GM21526 (cell line): ENCODE results near the gene STX17.
"Not testable (repeated sequence)": the region's sequence is repeated elsewhere in the genome, so short reads cannot be mapped to it uniquely, and the experiment has no call there.

ENCODE experiments used
- ATAC-seq: cut with Tn5 transposase; IDR thresholded peaks from one replicate; pipeline ENCODE4 v1.9.1; 2021; ENCODE audit warnings: moderate library complexity; ENCODE audit not compliant: unreplicated experiment, low FRiP score

STX17 gene

DNA sequence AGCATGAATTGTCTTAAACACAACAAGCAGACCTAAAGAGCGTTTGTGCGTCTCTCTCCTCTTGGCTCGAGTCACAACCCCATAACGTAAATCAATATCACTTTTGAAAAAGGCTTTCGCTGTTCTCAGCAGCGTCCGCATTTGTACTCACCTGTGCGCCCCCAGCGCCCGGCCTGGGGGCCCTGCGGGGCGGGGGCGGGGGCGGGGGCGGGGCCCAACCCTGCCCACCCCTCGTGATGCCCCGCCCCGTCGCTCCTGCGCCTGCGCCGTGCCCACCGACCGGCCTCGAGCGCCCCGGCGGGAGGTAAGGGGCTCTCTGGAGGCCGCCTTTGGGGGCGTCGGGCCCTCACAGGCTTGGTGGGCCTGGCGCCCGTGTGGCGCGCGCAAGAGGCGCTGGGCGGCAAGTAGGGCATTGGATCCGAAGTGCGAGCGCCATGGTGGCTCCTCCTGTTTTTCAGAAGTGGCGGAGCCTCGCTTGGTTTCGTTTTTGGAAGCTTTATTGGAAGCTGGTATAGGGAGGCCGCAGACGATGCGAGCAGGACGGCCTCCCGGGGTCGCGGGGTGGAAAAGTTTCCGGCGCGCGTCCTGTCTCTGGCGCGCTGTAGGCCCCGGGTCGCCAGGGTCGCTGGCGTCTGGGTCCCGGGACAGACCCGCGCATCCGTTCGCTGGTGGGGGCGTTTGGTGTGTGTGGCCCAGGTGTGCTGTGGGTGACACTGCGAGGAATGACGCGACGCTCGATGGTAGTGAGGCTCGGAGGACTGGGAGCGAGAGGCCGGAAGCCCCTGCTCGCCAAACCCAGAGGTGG lies at the start of gene STX17:
Gene STX17 (plus strand): TSS at position 252 of the 805 bp plus-strand sequence. CDS start 8,586 bp downstream, outside the sequence.
- peak; percentile 90 for ATAC-seq

DNA sequence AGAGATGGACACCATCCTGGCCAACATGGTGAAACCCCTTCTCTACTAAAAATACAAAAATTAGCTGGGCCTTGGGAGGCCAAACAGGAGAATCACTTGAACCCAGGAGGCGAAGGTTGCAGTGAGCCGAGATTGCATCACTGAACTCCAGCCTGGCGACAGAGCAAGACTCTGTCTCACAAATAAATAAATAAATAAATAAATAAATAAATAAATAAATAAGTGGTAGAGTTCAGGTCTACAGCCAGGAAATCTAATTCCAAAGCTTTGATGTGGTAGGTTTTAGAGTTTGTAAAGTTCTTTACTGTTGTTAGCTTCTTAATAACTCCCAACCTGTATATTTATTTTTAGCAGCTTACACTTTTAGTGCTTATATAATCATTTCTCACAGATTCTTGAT lies 48.9 kb upstream of the STX17 start:
- not testable (repeated sequence) for ATAC-seq

DNA sequence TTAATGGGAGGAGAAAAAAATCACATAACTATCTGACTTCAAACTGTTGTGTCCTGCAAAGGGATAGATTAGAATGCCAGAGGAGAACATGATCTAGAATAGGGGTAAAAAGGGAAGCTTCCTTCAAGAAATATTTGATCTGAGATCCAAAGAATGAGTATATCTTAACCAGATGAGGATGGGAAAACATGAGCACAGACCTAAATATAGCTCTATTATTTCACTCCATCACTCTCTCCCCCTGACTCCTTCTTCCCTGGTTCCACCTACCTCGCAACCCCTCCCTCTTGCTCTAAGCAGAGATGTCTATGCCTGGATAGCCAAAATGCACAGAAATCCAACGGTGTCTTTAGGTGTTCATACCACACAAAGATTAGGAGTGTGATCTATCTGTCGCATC lies 48.4 kb upstream of the STX17 start:
- ATAC-seq = no peak

- no peak for ATAC-seq
These were observed 47.0 kb upstream of the STX17 start for GRCh38 chr9:99859243-99859980.

DNA sequence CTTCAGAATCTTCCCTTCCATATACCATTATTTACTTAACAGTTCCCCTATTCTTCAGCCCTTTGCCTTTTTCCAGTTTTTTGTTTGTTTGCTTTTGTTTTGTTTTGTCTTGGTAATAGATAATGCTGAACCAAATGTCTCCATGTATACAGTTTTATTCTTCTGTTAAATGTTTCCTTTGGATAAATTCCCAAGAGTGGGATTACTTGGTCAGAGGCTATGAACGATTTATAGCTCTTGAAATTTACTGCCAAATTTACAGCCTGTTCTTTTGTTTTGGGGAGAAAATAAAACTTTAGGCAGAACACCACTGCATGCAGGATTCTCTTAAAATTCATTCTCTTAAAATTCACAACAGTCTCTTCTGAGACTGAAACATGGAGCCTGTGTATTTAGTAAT lies 46.2 kb upstream of the STX17 start:
- no peak for ATAC-seq

- no peak for ATAC-seq
These were observed 42.5 kb upstream of the STX17 start for GRCh38 chr9:99863955-99864354.

DNA sequence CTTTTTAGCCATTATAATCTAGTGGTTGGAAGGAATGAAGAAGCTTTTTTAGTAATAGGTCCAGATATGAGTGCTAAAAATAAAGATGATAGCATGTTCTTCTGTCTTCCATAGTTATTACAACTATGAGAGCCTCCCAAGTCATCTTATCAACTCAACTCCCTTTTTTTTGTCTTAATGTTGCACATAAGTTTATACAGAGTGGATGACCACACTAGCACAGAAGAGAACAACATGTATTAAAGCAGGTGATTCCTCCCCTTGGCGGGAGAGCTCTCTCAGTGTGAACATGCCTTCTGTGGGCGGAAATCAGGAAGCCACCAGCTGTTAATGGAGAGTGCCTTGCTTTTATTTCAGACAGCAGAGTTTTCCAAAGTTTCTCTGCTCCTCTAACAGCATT lies 40.1 kb upstream of the STX17 start:
- no peak for ATAC-seq

GRCh38 chr9:99867536-99867935 lies 38.9 kb upstream of the STX17 start:
- no peak for ATAC-seq

GRCh38 chr9:99867968-99868367 lies 38.5 kb upstream of the STX17 start:
- peak; percentile 39 for ATAC-seq

DNA sequence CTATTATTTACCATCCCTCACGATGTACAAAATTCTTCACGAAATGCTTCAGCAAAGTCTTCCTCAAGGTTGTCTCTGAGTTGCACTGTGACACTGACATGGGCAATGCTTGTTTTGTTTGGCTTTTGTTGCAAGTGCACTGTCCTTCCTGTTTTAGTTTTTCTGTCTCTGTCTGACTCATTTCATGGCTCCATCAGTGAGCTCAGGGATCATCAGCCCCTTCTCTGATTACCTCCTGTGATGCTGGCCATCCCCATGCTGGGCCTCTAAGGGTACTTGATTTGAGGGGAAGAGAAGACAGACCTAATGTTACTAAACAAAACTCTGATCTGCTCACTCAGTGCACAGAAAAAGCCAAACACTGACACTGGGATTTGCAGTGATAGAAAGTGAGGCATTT lies 37.6 kb upstream of the STX17 start:
- peak; percentile 64 for ATAC-seq

DNA sequence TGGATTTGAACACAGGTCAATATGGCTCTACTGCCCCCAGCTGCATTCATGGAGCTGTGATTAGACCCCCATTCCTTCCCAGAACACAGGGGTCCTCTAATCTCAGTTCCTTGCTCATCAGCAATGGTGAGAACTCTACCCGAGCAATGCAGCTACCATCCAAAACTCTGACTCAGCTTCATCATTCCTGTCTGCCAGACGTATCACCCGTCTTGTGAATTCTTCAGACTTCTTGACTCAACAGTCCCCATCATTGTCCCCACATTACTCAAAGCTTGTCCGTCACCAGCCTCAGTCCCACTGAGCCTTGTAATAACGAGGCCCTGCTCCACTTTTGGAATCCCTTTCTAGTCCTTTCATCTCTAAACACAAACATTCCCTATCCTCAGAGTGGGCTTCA lies 36.3 kb upstream of the STX17 start:
- no peak for ATAC-seq

- no peak for ATAC-seq
These were observed 32.9 kb upstream of the STX17 start for GRCh38 chr9:99873531-99873930.

- no peak for ATAC-seq
These were observed 32.4 kb upstream of the STX17 start for GRCh38 chr9:99873943-99874584.

- no peak for ATAC-seq
These were observed 30.3 kb upstream of the STX17 start for GRCh38 chr9:99876190-99876589.

- no peak for ATAC-seq
These were observed 27.8 kb upstream of the STX17 start for GRCh38 chr9:99878651-99879050.

DNA sequence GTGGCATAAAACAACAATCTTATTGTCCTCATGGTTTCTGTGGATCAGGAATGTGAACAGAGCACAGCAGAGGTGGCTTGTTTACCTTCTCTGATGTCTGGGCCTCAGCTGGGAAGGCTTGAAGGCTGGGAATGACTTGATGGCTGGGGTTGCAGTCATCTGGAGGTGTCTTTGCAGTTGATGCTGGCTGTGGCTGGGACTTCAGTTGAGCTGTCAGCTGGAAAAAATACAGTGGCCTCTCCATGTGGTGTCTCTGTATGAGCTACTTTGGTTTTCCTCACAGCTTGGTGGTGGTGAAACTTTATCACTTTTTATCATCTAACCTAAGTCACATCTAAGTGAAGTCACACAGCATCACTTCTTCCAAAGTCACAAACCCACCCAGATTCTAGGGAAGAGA lies 24.7 kb upstream of the STX17 start:
- no peak for ATAC-seq

DNA sequence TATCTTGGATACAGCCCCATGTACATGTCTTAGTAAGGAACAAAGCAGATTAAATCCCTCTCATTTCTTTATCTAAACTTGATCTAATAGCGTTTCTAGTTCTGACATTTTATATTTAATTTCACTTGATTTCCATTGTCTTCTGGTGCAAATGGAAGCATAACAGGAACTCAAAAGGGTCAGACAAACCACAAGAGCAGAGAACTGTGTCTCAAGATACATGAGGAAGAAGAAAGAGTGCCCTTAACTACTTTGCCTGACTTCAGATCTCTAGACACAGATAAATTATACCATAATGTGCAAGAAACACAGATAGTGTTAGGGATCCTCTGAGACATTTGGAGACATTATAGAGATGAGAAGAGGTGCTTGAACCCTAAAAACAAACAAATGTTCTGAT lies 20.7 kb upstream of the STX17 start:
- no peak for ATAC-seq

- no peak for ATAC-seq
These were observed 17.3 kb upstream of the STX17 start for GRCh38 chr9:99889120-99889519.

DNA sequence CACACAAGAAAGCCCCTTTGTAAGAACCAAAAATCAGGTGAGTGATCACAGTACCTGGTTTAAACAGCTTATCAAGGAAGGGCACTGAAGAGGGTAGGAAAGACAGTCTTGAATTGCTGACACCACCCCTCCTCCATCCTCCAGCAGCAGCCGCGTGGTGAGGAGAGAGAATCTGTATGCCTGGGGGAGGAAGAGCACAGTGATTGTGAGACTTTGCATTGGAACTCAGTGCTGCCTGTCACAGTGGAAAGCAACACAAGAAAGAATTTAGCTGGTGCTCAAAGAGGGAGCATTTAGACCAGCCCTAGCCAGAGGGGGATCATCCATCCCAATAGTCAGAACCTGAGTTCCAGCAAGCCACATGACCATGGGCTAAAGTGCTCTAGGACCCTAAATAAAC lies 11.6 kb upstream of the STX17 start:
- no peak for ATAC-seq

DNA sequence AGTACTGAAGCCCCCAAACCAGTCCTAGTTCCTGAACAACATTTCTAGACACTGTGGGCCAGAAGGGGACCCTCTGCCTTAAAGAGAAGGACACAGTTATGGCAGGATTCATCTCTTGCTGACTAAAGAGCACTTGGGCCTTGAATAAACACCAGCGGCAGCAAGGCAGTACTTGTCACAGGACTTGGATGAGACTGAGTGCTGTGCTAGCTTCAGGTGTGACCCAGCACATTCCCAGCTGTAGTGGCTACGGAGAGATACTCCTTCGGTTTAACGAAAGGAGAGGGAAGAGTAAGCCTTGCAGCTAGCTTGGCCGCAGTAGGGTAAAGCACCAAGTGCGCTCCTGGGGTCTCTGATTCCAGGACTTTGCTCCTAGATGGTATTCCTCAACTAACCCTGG lies 10.9 kb upstream of the STX17 start:
- ATAC-seq = no peak

GRCh38 chr9:99896119-99896518 lies 10.3 kb upstream of the STX17 start:
- no peak for ATAC-seq
